HT-29 (cell line): ENCODE measurements around the gene CD244. TPM values are rescaled to one million over a fixed set of nuclear protein-coding genes. Genes with fewer than 3 reads are reported as not detected.

Experiments
- DNase-seq: peaks from one replicate; pipeline ENCODE4 v3.0.0-alpha.2; 2015; ENCODE audit warnings: low spot score
- total RNA-seq: library from RNA; depleted of rRNA; stranded (reverse); fragments of >200 nt; shearing (Covaris generic); gene quantifications from 2 replicates; pipeline ENCODE4 v1.2.3, GENCODE V29; 2014; rRNA removed

The CD244 gene
- total RNA-seq, 1 experiment from 2014 or later, result not detected

DNA sequence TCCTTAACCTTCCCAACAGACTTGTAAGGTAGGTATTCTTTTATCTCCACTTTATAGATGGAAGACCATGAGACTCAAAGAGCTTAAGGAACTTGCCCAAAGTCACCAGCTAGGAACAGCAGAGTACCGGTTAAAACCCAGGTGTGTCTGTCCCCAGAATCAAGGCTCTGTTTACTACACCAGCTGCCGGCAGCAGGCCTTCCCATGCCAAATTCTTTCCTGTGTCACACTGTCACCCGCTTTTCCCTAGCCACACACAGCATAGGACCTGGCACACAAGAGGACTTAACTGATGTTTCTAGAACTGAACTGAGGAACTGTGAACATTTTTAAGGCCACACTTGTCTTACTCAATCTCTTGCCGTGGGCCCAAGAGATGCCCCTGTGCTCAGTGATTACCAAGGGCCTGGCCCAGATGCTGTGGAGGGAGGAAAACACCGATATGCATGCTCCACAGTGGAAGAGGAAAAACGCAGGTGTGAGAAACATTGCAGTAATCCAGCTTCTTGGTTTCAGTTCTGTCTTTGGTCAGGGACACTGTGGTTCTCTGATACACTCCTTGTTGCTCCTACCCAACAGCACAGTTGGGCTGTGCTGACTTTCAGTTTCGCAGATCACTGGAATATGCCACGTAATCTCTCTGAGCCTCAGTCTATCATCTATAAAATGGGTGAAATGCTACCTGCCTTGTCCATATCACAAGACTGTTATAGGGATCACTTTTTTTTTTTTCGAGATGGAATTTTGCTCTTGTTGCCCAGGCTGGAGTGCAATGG lies 80.6 kb downstream of the CD244 start:
- no peak for DNase-seq

GRCh38 chr1:160781186-160781766 lies 81.4 kb downstream of the CD244 start:
- DNase-seq, result peak; percentile 87

DNA sequence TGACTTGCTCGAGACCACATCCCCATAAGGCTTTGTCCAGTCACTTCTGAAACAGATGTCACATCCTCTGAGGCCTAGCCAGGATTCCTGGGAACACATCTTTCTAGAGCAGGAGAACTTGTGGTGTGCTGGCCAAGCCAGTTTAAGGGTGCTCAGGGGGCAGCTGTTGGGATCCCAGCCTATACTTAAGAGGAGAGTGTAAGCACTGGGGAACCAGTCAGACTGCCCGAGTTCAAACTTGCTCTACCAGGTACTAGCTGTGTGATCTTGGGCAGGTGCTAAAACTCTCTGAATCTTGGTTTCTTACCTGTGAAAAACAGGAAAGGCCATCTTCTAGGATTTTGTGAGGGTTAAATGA lies 82.3 kb downstream of the CD244 start:
- DNase-seq, result peak; percentile 15

Other genes with a start within 250 kb of the CD244 start
- gene SLAMF1, start 215.8 kb downstream of the CD244 start, total RNA-seq, result not detected in 2 replicates
- not detected in 2 replicates for gene CD48, start 151.1 kb downstream of the CD244 start, total RNA-seq
- not detected in 2 replicates for gene SLAMF7, start 123.6 kb downstream of the CD244 start, total RNA-seq
- gene LY9, start 66.7 kb downstream of the CD244 start, total RNA-seq, result not detected in 2 replicates
- not detected in 2 replicates for gene ITLN1, start 22.3 kb upstream of the CD244 start, total RNA-seq
- not detected in 2 replicates for gene ITLN2, start 91.9 kb upstream of the CD244 start, total RNA-seq
- 128 and 154 TPM in 2 replicates for gene F11R, start 158.3 kb upstream of the CD244 start, total RNA-seq
- gene TSTD1, start 176.1 kb upstream of the CD244 start, total RNA-seq, result 121 and 139 TPM in 2 replicates
- 78.4 and 79.3 TPM in 2 replicates for gene USF1, start 183.1 kb upstream of the CD244 start, total RNA-seq
- gene ARHGAP30, start 207.0 kb upstream of the CD244 start, total RNA-seq, result 0.58 and 0.86 TPM in 2 replicates
- gene NECTIN4, start 226.7 kb upstream of the CD244 start, total RNA-seq, result 8.6 and 10.4 TPM in 2 replicates
- gene KLHDC9, start 235.5 kb upstream of the CD244 start, total RNA-seq, result 3.8 and 5.5 TPM in 2 replicates